ENCODE results near the gene ABCA2. TPM values are rescaled to one million over a fixed set of nuclear protein-coding genes. Genes with fewer than 3 reads are reported as not detected.

Gene ABCA2
- total and polyA plus RNA-seq, 9 of the 15 experiments (the other 6 are each of a cell fraction or from before 2014, with no cell fraction given), result 0.69 to 16.3 (median 6.1) TPM; not detected in 2

DNA sequence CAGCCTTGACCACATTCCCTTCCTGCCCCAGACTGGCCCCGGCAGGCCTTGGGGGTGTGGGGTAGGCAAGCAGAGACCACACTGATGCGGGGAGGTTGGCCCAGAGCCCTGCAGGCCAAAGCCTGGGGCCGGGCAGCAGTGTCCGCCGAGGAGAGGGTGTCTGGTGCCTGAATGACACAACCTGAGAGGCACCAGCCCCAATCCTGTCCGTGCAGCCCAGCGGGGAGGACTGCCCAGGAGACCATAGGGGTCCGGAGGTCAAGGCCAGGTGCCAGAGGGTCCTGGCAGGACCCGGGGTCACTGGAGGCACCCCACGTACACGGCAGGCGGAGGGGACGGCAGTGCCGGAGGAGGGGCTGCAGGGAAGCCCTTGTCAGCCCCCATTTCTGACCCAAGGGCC, 56.3 kb downstream of the ABCA2 start:
- BruUV-seq (replicated peaks), result no TSS peak
- ChIA-PET POLR2A (interaction anchor here (0.5 to 0.6 kb wide), 2 partner anchors 38 to 84 kb away, joined by 3 to 4 read pairs; no protein-coding TSS in a partner anchor), CTCF (ENCODE audit: low intra/inter-chr PET ratio) (no interaction called here)
- Histone ChIP-seq H2AFZ (ENCODE audit: low read depth, low read length) (no peak overlapping the region), H3K4me2 (ENCODE audit: insufficient read depth, low read length) (no peak overlapping the region), H3K4me1 (replicated peaks in 1 of 2; ENCODE audit: control insufficient read depth in 2 of 2, insufficient read depth in 2 of 2, low read length in 2 of 2) (peaks cover 0 to 81% of the 10 kb centered on the region in 2 experiments; a peak in 2 of 5 replicates), H3K9me1 (ENCODE audit: control insufficient read depth, insufficient read depth, low read length) (no peaks in the 10 kb centered on the region), H3K9ac (ENCODE audit: insufficient read depth in 1 of 2, low read depth in 2 of 2, low read length in 2 of 2) (peak overlapping the region in 1 of 2 experiments; percentile 55; a peak in 1 of 4 replicates), H3K79me2 (ENCODE audit: control insufficient read depth, insufficient read depth, low read length) (no peaks in the 10 kb centered on the region), H3K27ac (ENCODE audit: extremely low read depth, low read depth, low read length) (no peak overlapping the region), H3K27me3 (ENCODE audit: control insufficient read depth in 2 of 2, insufficient read depth in 2 of 2, low read length in 2 of 2) (no peaks in the 10 kb centered on the region), H4K20me1 (replicated peaks; ENCODE audit: control insufficient read depth, insufficient read depth, low read length) (no peaks in the 10 kb centered on the region), H3K4me3 (no peak overlapping the region), H3K36me3 (ENCODE audit: control insufficient read depth, insufficient read depth, low read length) (no peaks in the 10 kb centered on the region), H3K9me3 (replicated peaks; ENCODE audit: control insufficient read depth, insufficient read depth, low read depth, low read length) (no peaks in the 10 kb centered on the region)
- in situ Hi-C loops (cut with MboI), result no loop called here
- intact Hi-C loops (cut with micrococcal nuclease), result no loop called here
- FAIRE-seq (no peak), DNase-seq (ENCODE audit: extremely low read depth in 1 of 4, low spot score in 3 of 4) (no peak), ATAC-seq (no peak)
- 46% methylated on average over 13 of the region's 14 CpGs for WGBS (ENCODE audit: insufficient coverage, low coverage, missing lambda C conversion rate)
- TF ChIP-seq HMG20A (CRISPR knock-in tag; conservative IDR thresholded peaks at IDR 0.05), result no peak
- TF ChIP-seq CHD1 (IDR thresholded peaks at IDR 0.05; ENCODE audit: low read length), result no peak
- no peak for TF ChIP-seq SMARCC2 (IDR thresholded peaks at IDR 0.05; ENCODE audit: low read depth)
- no peak for TF ChIP-seq RAD21 (CRISPR knock-in tag; conservative IDR thresholded peaks at IDR 0.05 in 1 of 2, IDR thresholded peaks at IDR 0.05 in 1 of 2)
- TF ChIP-seq ZNF282 (CRISPR knock-in tag; IDR thresholded peaks at IDR 0.05), result no peak
- no peak for TF ChIP-seq RUNX1 (IDR thresholded peaks at IDR 0.05; ENCODE audit: low read depth)
- no peak for TF ChIP-seq FOS (IDR thresholded peaks at IDR 0.05; ENCODE audit: extremely low read depth, insufficient read length)
- TF ChIP-seq NR2C2 (CRISPR knock-in tag; IDR thresholded peaks at IDR 0.05), result no peak
- no peak for TF ChIP-seq NR2C2 (tag; IDR thresholded peaks at IDR 0.05)
- no peak for TF ChIP-seq FUS (optimal IDR thresholded peaks at IDR 0.05; ENCODE audit: low read depth, low read length)
- no peak for TF ChIP-seq NR2F6 (CRISPR knock-in tag; IDR thresholded peaks at IDR 0.05)
- no peak for TF ChIP-seq PURB (CRISPR knock-in tag; IDR thresholded peaks at IDR 0.05; ENCODE audit: low read depth)
- TF ChIP-seq ZNF311 (CRISPR knock-in tag; IDR thresholded peaks at IDR 0.05), result no peak
- TF ChIP-seq, protein P1, sequence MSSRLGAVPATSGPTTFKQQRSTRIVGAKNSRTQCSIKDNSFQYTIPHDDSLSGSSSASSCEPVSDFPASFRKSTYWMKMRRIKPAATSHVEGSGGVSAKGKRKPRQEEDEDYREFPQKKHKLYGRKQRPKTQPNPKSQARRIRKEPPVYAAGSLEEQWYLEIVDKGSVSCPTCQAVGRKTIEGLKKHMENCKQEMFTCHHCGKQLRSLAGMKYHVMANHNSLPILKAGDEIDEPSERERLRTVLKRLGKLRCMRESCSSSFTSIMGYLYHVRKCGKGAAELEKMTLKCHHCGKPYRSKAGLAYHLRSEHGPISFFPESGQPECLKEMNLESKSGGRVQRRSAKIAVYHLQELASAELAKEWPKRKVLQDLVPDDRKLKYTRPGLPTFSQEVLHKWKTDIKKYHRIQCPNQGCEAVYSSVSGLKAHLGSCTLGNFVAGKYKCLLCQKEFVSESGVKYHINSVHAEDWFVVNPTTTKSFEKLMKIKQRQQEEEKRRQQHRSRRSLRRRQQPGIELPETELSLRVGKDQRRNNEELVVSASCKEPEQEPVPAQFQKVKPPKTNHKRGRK (tag; IDR thresholded peaks at IDR 0.05), result no peak
- no peak for TF ChIP-seq MCM5 (IDR thresholded peaks at IDR 0.05; ENCODE audit: low read depth)
- TF ChIP-seq, protein P2, sequence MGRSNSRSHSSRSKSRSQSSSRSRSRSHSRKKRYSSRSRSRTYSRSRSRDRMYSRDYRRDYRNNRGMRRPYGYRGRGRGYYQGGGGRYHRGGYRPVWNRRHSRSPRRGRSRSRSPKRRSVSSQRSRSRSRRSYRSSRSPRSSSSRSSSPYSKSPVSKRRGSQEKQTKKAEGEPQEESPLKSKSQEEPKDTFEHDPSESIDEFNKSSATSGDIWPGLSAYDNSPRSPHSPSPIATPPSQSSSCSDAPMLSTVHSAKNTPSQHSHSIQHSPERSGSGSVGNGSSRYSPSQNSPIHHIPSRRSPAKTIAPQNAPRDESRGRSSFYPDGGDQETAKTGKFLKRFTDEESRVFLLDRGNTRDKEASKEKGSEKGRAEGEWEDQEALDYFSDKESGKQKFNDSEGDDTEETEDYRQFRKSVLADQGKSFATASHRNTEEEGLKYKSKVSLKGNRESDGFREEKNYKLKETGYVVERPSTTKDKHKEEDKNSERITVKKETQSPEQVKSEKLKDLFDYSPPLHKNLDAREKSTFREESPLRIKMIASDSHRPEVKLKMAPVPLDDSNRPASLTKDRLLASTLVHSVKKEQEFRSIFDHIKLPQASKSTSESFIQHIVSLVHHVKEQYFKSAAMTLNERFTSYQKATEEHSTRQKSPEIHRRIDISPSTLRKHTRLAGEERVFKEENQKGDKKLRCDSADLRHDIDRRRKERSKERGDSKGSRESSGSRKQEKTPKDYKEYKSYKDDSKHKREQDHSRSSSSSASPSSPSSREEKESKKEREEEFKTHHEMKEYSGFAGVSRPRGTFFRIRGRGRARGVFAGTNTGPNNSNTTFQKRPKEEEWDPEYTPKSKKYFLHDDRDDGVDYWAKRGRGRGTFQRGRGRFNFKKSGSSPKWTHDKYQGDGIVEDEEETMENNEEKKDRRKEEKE (IDR thresholded peaks at IDR 0.05; ENCODE audit: borderline replicate concordance in 1 of 2, control insufficient read depth in 1 of 2, low read depth in 2 of 2, low read length in 1 of 2), result no peak
- no peak for TF ChIP-seq FOXP1 (CRISPR knock-in tag; IDR thresholded peaks at IDR 0.05)
